NCI-H446 (cell line): ENCODE measurements around the gene CHST5.

Source experiments
- DNase-seq, 2 experiments: peaks; one replicate each; lab custom pipeline; 2025; lab: John Stamatoyannopoulos, UW

CHST5 gene

DNA sequence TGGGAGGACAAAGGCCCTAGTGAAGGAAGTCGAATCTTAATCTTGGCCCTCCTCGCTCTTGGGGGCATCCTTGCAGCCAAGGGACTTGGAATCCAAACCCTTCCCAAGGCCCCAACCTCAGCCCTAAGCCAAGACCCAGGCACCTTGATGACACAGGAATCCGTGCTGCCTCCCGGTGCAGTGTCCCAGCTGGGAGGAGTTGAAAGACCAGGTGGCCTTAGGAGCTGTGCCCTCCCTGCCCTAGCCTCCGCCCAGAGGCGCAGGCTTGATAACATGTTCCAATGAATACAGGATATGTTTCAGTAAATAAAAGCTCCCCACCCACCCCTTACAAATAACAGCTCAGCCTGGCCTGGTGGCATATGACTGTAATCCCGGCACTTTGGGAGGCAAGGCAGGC lies at the start of gene CHST5:
Gene CHST5, minus strand, starts transcription at position 208 of the 400 bp plus-strand sequence. CDS start 5,724 bp downstream, outside the sequence.
- no peak for DNase-seq

DNA sequence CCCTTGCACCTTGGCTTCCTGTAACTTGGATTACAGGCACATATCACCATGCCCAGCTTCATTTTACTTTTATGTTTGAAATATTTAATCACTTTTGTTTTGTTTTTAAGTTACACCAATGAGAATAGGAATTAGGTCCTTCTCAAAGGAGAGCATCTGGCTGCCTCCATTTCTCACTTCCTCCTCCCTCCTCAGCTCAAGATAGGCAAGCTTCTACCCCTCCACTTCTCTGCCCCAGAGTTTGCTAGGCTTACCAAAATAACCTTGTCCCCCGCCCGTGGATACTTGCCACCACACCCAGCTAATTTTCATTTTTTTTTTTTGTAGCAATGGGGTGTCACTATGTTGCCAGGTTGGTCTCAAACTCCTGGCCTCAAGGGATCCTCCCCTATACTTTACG lies 48.2 kb upstream of the CHST5 start:
- DNase-seq, result no peak

DNA sequence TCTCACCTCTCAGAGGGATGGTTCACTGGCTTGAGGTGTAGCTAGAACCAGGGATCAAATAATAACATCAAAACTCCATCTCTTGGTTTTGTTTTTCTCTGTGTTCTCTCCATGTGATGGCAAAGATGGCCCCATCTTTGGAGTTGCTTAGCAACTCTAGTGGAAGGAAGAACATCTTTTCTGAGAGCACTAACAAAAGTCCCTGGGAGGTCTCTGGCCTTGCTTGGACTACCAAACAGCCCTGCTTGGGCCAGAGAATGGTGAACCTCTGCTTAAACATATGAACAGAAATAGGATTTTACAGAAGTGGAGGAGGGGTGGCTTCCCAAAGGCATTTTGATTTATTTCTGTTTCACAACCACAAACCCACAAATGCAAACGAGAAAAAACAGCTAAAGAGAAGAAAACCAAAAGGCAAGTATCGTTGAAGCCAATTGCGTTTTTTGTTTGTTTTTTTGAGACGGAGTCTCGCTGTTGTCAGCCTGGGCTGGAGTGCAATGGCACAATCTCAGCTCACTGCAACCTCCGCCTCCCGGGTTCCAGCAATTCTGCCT lies 43.5 kb upstream of the CHST5 start:
- no peak for DNase-seq

DNA sequence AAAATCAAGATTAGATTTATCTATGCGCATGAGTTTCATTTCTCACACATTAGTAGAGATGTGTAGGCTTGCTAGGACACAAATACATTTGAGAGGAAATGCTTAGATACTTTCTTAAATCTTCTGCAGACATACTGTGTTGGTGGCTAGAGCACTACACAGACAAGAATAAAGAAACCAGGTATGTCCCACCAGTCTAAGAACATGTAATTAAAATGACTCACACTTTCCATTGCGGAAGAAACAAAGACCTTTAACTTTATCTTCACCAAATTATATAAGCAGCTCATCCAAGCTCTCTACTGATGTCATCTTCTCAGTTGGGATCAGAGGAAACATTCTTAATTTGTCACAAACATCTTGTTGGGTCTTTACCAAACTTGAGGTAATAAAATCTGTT lies 42.8 kb upstream of the CHST5 start:
- no peak for DNase-seq

DNA sequence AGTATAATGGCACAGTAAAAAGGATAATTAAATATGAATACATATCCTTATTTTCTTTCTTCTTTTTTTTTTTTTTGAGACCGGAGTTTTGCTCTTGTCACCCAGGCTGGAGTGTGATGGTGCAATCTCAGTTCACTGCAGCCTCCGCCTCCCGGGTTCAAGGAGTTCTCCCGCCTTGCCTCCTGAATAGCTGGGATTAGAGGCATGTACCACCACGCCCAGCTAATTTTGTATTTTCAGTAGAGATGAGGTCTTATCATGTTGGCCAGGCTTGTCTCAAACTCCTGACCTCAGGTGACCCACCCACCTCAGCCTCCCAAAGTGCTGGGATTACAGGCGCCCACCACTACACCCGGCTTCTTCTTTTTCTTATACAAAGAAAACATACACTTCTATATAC lies 42.3 kb upstream of the CHST5 start:
- DNase-seq, result no peak

DNA sequence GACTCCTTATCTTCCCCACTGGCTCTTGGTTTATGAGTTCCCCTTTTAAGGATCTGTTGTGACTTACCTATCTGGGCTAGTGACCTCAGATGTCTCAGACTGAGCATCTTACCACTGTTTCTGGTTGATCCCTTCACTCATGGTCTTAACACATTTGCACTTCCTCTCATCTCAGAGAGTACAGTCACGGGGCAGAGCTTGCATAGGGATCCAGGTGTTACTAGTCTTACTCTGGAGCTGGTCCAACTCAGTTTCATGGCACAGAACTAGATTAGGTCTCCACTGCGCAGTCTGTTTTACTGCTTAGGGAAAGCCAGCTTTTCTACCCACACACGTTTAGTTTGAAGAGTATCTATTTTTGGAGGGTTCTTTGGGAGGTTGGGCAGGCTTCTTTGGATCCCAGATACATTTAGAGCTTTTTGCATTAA lies 40.5 kb upstream of the CHST5 start:
- no peak for DNase-seq

DNA sequence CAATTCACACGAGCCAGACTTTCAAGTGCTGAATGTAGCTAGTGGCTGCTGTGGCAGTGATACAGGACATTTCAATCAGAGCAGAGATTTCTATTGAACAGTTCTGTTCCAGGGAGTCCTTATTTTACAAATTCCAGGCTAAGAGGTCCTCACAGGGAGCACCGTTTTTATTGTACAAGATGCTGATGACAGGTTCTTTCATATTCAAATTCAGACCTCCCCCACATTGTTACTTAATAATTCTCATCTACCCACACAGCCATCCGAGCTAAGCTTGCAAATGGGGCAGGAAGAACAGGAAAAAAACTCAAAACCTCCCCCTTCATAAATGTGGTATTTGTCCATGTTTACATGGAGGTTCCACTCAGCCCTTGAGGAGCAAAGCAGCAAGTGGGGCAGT lies 40.0 kb upstream of the CHST5 start:
- DNase-seq, result no peak

DNA sequence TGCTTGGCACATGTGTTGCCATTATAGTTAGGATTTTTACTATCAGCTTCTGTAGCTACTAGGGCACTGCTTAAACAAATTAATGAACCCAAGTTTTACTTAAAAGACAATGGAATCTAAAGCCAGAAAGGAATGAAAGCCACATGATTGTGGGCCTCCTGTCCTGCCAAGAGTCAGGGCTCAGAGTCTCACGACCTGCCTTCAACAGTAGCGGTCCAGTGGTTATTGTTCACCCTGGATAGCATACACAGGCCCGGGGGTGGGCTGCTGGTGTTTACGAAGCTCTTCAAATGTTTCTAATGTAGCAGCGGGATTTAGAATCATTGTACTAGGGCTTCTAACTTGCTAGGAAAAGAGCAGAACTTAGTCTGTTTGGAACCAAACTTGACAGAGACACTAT lies 38.0 kb upstream of the CHST5 start:
- no peak for DNase-seq

DNA sequence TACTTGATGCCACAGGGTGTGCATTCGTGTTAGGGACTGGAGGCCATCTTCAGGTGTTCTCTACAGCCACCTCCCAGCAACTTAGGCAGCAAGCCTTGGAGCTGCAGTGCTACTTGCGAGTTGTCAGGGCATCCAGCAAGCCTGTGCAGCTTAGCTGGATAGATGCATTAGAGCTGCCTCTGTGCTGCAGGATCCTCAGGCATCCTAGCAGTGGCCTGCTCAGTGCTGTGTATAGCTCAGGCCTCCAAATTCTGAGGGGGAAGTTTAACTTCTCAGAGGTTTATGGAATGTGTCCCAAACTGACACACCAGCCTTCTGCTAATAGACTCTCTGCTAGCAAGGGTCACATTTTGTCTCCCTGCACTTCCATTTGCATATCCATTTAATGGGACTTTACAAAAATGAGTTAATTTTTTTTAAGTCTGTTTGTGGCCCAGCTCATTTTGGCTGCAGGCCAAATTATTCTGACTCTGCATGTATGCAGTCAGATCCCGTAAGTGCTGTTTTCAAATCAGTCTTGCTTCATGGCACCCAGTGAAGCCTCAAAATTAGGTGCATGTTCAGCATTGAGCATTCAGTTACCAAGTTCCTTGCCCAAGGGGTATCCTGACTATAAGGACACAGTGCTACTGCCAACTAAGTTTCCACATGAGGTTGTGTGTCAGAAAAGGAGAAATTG lies 37.1 kb upstream of the CHST5 start:
- DNase-seq, result no peak

DNA sequence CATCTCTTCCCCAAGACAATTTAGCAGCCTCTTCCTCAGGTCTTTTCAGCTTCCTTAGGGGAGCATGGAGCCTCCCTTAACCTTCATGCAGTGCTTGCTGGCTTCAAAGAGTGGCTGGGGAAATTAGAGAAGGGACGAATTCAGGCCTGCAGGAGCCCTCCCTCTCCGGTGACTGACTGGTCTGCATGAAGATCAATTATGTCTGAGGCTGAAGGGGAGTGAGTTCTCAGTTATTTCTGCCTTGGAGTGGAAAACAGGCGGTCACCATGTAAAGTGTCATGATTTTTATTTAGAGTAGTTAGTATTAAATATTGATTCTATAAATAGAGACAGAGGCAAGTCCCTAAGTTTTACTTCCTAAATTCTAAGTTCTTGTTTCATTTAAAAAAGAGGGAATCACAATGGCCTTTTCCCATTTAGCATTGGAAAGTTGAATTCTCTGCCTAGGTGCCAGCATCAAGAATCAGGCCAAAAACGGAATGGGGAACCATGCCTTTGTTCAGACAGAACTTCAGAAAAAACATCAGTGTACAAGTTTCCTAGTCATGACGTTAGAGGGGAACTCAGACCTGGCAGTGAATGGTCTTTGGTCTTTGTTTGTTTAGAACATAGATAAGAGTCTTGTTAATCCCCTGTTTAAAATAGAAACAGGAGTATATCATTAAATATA lies 34.6 kb upstream of the CHST5 start:
- DNase-seq, result no peak

DNA sequence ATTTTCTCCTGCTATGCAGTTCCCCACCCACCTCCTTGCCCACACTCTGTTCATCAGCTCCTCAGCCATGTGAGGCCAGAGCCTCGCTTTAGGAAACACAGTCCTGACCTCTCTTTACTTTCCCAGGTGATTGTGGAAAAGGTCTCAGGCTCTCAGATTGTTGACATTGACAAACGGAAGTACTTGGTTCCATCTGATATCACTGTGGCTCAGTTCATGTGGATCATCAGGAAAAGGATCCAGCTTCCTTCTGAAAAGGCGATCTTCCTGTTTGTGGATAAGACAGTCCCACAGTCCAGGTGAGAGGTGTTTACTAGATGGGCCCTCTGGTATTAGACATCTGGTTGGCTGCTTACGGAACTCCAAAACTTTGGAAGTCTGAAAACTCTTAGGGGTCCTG lies 32.0 kb upstream of the CHST5 start:
- no peak for DNase-seq

DNA sequence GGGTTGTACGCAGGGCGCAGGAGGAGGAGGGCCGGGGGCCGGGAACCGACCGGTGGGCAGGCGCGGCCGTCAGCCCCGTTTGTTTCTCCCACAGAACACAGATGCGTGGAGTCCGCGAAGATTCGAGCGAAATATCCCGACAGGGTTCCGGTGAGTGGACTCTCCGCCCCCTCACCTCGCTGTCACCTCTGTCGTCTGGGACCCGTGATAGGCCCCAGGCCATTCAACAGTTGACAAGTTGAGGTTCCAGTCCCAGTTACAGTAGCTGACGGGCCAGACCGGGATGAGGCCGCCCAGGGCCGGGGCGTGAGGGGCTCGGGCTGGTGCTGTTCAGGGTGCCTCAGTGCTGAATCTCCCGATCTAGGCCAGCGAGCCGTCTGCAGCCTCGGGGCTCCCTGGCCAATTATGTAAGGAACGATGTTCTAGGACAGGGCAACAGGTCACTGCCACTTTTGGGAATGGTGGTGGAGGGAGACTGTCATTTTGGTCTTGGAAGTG lies 30.9 kb upstream of the CHST5 start:
- DNase-seq, result no peak

DNA sequence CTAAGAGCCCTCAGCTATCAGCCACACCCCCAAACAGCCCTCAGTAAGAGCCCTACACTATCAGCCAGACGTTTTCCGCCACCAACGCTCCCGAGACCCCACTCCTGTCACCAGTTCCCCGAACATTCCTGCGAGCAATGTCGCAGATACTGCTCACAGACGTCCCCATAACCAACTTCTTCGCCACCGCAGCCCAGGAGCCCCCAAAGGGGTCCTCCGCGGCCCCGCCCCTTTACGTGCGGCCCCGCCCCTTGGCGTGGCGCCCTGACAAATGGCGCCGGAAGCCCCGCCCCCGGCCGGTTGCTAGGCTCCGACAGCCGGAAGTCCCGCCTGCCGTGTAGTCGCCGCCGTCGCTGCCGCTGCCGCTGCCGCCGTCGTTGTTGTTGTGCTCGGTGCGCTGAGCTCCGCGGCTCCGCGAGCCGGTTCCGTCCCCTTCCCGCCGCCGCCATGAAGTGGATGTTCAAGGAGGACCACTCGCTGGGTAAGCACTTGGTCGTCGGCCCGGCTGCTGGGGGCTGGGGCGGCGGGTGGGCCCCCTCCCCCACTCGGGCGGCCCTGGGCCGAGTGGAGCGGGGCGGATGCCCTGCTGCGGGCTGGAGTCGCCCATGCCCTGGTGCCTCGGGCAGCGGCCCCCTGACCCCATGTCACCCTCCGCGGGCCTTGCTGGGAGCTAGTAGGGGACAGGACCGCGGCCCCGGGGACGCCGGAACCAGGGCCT lies 30.3 kb upstream of the CHST5 start, which contains the start of gene GABARAPL2:
Gene GABARAPL2, plus strand, starts transcription at position 340 of the 718 bp plus-strand sequence. Its CDS starts 108 bp downstream, at position 448.
- DNase-seq, result peak; percentile 43 to 79

DNA sequence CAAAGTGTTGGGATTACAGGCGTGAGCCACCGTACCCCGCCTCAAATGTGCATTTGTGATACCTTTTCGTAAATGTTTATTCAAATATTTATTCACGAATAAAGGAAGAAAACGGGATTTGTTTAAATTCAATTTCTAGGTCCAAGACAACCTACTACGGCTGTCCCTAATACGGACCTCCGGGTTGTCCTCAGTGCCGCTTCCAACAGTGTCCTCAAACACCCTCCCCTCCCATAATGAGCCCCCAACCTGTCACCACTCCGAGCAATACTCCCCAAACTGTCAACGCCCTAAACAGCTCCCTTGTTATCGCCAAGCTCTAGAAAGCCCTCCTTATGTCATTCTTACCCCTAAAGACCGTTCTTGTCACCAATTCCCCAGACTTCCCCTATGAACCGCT lies 29.7 kb upstream of the CHST5 start:
- no peak for DNase-seq

DNA sequence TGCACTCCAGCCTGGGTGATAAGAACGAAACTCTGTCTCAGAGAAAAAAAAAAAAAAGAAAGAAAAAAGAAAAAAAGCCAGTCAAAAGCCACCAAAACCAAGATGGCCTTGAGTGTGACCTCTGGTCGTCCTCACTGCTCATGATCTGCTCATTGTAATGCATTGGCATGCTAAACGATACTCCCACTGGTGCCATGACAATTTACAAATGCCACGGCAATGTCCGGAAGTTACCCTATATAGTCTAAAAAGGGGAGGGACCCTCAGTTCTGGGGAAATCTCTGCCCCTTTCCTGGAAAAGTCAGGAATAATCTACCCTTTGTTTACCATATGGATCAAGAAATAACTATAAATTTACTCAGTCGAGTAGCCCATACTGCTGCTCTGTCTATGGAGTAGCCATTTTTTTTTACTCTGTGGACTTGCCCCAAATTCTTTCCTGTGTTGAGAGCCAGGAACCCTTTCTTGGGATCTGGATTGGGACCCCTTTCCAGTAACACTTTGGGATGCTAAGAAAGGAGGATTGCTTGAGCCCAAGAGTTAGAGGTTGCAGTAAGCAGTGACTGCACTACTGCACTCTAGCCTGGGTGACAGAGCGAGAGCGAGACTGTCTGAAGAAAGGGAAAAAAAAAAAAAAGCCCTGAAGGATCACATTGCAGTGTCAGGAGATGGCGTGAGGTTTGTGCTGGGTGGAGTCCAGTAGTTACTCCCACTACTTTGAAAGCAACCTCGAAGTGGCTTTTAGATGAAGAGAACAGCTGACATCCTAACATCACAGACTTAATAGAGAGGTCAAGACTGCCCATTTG lies 23.9 kb upstream of the CHST5 start:
- DNase-seq, result no peak

DNA sequence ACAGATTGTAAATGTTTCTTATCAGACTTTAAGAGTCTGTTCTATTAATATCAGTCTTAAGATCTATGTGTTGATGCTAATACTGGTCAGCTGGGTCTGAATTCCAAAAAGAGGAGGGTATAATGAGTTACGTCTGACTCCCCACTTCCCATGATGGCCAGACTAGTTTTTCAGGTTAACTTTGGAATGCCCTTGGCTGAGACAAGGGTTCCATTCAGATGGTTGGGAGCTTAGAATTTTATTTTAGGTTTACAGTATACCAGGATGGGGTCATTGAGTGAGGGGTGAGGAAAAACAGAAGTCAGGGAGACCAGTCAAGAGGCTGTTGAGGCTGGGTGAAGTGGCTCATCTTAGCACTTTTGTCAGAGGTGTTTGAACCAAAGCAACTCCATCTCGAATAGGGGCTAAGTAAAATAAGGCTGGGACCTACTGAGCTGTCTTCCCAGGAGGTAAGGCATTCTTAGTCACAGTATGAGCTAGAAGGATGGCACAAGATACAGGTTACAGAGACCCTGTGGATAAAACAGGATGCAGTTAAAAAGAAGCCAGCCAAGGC lies 23.0 kb upstream of the CHST5 start:
- no peak for DNase-seq

DNA sequence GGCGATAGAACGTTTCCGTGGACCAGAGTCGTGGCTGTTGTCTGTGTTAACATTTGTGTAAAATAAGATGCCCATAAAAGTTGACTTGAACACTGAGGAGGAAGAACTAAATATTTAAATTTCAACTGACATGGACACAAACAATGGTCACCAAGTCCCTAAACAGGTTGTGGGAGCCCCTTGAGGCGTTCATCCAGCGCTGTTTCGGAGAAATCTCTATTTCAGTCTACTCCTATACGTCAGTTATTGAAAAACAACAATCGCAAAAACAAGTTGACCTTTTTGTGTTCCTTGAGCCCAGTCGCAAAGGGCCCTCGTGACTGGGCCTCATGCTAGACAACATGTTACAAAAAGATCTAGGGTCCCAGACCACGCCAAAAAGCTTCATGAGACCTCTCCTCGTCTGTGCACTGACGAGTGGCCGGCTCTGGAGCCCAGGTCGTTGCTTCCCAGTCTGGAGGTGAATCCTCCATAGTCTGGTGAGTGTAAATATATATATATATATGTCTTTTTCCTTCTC lies 20.6 kb upstream of the CHST5 start:
- no peak for DNase-seq

DNA sequence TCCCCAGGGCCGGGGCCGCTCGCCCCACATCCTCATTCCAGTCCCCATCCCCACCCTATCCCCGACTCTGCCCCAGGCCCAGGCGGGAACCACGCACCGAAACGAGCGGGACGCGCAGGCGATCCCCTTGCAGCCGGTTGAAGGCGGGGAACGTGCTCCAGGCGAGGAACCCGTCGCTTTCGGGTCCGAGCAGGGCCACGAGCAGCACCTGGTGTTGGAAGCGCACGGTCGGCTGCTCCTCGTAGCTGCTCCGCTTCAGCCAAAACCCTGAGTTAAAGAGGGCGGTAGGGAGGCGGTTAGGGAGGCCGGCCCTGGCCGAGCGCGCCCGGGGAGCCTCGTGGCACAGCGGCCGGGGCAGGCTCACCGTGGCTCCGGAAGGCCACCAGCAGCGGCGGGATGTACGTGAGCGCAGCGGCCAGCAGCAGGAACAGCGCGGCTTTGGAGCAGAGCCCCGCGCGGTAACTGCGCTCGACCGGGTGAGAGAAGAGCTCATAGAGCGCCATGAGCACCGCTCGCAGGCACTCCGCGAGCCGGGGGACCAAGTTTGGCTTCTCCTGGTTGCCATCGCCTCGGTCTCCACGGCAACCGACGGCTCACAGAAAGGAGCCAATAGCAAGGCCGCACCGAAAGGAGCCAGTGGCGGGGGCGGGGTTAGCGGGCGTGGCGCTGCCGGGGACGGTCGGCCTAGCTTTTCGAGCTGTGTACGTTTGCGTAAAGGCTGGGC lies 20.0 kb upstream of the CHST5 start, which contains the start of gene TMEM231:
Gene TMEM231, minus strand, starts transcription at position 546 of the 724 bp plus-strand sequence. Its CDS starts 43 bp downstream, at position 503.
- peak; percentile 15 to 86 for DNase-seq

DNA sequence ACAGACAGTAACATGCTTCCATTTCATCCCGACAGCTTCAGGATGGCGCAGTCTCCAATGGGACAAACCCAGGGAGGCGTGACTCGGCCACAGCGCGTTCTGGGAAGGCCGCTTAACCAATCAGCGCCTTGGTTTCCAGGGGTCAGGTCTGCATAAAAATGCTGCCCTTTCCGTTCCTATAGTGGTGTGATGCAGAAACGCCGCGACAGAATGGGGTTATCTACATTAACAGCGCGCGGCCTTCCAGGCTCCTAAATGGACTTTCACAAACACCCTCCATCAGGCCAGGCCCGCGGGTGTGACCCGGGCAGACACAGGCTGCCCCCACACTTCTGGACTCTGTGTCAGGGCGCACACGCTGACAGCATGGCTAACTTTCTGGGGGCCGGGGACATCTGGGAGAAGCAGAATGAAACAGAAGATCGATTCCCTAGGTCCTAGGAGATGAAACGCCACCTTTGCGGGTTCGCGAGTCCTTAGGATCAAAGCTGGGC lies 19.4 kb upstream of the CHST5 start:
- peak; percentile 24 to 79 for DNase-seq

DNA sequence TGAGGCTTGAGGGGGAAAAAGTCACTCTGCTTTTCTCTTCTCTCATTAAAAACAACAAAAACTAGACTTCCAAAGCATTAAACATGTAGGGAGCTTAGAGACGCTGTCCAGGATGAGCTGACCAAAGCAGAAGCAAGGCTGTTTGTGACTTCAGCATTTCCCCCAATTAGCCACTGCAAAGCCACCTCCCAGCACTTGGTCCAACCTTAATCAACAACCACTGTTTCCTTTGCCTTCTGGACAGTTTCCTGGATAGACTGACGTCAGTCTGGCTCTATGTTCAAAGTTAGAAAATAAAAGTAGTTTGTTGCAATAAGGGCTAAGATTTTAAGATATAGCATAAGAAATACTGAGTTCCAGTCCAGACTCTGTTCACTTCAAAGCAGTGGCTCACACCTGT lies 17.0 kb upstream of the CHST5 start:
- no peak for DNase-seq
